HG03066 (cell line): ENCODE data around the gene ROCK2.

Experiments
- ATAC-seq: cut with Tn5 transposase; IDR thresholded peaks from one replicate; pipeline ENCODE4 v1.9.1; 2021; ENCODE audit warnings: low read depth; ENCODE audit not compliant: unreplicated experiment

ROCK2 gene

GRCh38 chr2:11344342-11344955, at the start of gene ROCK2:
Gene ROCK2 (minus strand): TSS chr2:11344636. CDS start chr2:11344136, 500 bp downstream.
- ATAC-seq, result peak; percentile 57

- ATAC-seq, result no peak
Measured at GRCh38 chr2:11393711-11394236, 49.3 kb upstream of the ROCK2 start.

- ATAC-seq, result no peak
Measured at GRCh38 chr2:11391942-11392266, 47.5 kb upstream of the ROCK2 start.

- no peak for ATAC-seq
Measured at GRCh38 chr2:11390399-11390658, 45.9 kb upstream of the ROCK2 start.

GRCh38 chr2:11389551-11390398, 45.3 kb upstream of the ROCK2 start:
- ATAC-seq, result no peak

- ATAC-seq, result no peak
Measured at GRCh38 chr2:11389052-11389420, 44.6 kb upstream of the ROCK2 start.

GRCh38 chr2:11388262-11389051, 44.0 kb upstream of the ROCK2 start:
- ATAC-seq, result no peak

- no peak for ATAC-seq
Measured at GRCh38 chr2:11387843-11388242, 43.4 kb upstream of the ROCK2 start.

- ATAC-seq, result no peak
Measured at GRCh38 chr2:11387100-11387390, 42.6 kb upstream of the ROCK2 start.

GRCh38 chr2:11385847-11386246, 41.4 kb upstream of the ROCK2 start:
- ATAC-seq, result no peak

- no peak for ATAC-seq
Measured at GRCh38 chr2:11385216-11385615, 40.8 kb upstream of the ROCK2 start.

GRCh38 chr2:11379558-11379957, 35.1 kb upstream of the ROCK2 start:
- no peak for ATAC-seq

GRCh38 chr2:11377928-11378545, 33.6 kb upstream of the ROCK2 start:
- ATAC-seq, result peak; percentile 89

- no peak for ATAC-seq
Measured at GRCh38 chr2:11376071-11376470, 31.6 kb upstream of the ROCK2 start.

- ATAC-seq, result no peak
Measured at GRCh38 chr2:11375689-11376027, 31.2 kb upstream of the ROCK2 start.

- ATAC-seq, result no peak
Measured at GRCh38 chr2:11375025-11375688, 30.7 kb upstream of the ROCK2 start.

- ATAC-seq, result no peak
Measured at GRCh38 chr2:11373096-11373495, 28.7 kb upstream of the ROCK2 start.

- ATAC-seq, result no peak
Measured at GRCh38 chr2:11371092-11371937, 26.9 kb upstream of the ROCK2 start.

GRCh38 chr2:11370377-11371091, 26.1 kb upstream of the ROCK2 start:
- no peak for ATAC-seq
